HG02870 (cell line): ENCODE results near the gene LALBA.
"Not testable (repeated sequence)": the region's sequence is repeated elsewhere in the genome, so short reads cannot be mapped to it uniquely, and the experiment has no call there.

Experiments
- ATAC-seq: cut with Tn5 transposase; IDR thresholded peaks from one replicate; pipeline ENCODE4 v1.9.1; 2021; ENCODE audit warnings: mild to moderate bottlenecking, moderate library complexity; ENCODE audit not compliant: unreplicated experiment

Gene LALBA

GRCh38 chr12:48532601-48533000 lies 37.2 kb downstream of the LALBA start:
- ATAC-seq = no peak

DNA sequence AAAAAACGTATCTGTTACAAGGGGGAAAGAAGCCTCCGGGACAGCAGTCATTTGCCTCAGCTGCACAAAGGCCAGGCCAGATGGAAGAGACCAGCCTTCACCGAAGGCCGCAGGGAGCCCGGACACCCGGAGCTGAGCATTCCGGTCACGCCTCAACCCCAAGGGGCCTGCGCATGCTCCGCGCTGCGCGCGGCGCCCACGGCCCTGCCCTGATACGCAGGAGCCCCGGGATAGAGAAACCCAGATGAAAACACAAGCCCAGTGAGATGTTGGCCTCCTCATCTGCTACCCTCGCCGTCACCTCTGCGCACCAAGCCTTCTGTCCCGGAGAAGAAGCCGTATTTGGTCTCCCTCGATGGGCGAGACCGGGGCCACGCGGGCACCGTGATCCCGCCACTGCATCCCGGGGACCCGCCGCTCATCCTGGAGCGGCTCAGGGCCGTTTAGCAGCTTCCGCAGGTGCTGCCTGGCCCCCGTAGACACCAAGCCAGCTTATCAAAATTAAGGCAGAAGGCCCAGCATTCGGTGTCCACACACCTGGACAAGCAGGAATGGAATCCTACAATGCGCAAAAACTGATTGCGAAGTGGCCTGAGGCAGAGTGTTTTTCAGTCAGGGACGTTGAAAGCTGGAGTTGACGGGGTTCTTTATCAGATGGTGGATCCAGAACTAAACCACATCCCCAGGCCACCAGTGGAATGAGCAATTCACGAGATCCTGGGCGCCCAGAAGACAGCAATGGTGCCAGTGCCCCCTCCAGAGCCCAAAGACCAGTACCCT lies 41.8 kb downstream of the LALBA start:
- ATAC-seq = no peak

- ATAC-seq = no peak
Observed at GRCh38 chr12:48525332-48525731, 44.5 kb downstream of the LALBA start, which contains the start of gene OR8S1. TSS of gene OR8S1 (plus strand) at chr12:48525632. CDS start at chr12:48525632, 0 bp downstream.

DNA sequence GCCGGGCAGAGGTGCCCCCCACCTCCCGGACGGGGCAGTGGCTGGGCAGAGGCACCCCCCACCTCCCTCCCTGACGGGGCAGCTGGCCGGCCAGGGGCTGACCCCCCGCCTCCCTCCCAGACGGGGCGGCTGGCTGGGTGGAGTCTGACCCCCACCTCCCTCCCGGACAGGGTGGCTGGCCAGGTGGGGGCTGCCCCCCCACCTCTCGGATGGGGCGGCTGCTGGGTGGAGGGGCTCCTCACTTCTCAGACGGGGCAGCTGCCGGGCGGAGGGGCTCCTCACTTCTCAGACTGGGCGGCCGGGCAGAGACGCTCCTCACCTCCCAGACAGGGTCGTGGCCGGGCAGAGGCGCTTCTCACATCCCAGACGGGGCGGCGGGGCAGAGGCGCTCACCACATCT lies 49.5 kb downstream of the LALBA start:
- not testable (repeated sequence) for ATAC-seq
